GM21367 (cell line): ENCODE data around the gene GRIN1.
"Not testable (repeated sequence)": the region's sequence is repeated elsewhere in the genome, so short reads cannot be mapped to it uniquely, and the experiment has no call there.

ENCODE experiments used
- ATAC-seq: cut with Tn5 transposase; IDR thresholded peaks from one replicate; pipeline ENCODE4 v1.9.1; 2021; ENCODE audit not compliant: unreplicated experiment

GRIN1 gene

DNA sequence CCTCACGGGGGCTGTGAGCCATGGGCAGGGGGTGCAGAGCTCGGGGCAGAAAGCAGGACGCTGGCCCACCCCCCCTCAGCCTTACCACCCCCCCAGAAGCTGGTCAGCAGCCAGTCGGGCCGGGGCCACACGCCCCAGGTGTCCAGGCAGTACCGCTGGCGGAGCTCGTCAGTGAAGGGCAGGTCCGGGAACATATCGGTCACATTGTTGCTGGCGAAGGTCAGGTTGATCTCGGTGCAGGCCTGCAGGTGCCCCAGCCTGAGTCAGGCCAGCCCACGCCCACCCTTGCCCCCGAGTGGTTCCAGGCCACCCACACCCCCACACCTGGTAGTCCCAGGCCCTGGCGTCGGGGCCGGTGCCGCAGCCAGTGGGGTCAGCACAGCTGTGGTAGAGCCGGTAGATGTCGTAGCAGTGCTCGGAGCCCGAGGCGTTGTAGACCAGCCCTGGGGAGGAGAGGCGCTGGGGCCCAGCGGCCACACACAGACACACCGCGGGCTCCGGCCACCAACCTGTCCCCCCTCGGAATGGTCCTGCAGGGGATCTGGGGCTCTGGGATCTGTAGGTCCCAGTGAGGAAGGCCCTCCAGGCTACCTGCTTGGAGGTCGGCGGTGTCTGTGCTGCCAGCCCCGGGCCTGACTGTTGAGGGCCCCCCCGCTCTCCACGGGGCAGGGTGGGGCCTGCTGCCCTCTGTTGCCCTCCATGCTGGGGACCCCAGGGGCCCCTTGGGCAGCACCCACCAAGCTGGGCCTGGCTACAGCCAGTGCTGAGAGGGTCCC, 27.0 kb upstream of the GRIN1 start:
- no peak for ATAC-seq

DNA sequence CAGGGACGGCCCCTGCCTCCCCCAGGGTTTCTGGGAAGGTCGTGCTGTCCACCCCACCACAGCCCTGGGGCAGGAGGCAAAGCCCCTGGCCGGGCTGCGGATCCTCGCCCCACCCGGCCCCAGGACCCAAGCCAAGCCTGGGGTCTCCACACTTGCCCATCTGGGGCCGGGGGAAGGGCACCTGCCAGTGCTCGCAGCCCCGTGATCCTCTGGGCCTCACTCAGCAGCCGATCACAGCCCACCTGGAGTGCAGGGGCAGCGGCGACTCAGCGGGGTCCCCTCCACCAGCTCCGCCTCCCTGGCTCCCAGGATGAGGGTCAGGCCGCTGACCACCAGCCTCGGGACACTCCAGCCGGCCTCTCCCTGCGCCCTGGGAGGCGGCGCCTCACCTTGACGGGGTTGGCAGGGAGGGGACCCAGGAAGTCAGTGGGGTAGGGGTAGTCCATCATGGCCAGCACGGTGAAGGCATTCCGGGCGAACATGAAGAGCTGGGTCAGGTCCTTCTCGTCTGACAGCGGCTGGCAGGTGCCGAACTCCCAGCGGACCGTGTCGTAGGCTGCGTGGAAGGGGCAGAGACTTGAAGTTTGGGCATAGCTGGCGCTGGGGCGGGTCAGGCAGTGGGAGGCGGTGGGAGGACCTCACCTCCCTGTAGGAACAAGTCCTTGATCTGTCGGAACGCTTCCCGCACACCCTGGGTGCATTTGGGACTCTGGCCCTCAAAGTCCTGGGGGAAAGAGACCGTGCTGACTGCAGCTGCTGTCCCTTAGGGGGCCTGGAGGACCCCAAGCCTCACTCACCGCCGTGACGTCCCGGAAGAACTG, 26.2 kb upstream of the GRIN1 start:
- ATAC-seq: no peak

GRCh38 chr9:137113385-137114159, 25.4 kb upstream of the GRIN1 start:
- ATAC-seq: no peak

DNA sequence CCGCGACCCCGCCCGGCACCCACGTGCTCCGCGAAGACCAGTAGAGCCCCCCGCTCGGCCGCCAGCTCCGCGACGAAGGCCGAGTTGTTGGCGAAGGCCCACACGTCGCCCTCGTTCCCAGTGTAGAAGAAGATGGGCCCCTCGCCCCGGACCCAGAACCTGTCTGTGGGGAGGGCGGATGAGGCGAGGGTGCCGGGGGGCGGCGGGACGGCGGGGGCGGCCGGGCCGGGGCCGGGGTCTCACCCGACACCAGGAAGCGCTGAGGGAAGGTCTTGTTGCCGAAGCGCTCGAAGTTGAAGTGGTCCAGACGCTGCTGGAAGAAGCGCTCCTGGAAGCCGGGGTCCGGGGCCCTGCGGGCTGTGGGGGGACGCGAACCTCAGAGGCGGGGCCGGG, 24.7 kb upstream of the GRIN1 start:
- ATAC-seq: no peak

DNA sequence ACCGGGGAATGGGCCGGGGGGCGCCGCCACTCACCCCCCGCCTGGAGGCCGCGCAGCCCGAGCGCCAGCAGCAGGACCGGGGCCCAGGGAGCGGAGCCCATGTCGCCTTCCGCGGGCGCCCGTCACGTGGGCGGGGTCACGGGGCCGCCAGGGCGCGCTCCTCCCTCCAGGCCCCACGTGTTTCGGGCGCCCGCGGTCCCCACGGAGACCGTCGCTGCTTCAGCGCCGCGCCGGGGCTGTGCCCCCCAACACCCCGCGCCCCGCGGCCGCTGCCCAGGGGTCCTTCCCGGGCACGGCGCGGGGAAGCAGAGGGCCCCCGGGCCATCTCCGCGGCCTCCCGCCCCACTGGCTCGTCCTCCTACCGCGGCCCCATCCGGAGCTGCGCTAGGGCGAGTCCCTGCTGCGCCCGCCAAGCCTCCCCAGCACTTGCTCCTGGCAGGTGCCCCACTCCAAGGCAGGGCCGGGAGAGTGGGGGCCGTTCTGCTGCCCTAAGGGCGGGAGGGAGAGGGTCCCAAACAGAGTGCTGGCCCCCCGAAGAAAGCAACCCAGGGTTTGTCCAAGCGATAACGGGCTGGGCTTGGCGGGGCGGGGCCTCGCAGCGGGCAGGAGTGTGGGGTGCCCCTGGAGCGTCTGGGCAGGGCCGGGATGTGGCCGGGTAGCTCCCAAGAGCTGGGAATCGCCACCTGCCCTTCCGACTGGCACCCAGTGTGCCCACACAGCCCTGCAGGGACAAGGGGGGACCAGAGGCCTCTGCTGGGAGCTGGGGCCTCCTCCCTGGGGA, 24.2 kb upstream of the GRIN1 start, which contains the start of gene DPP7:
Gene DPP7 (minus strand): TSS at position 121 of the 781 bp plus-strand sequence. CDS start 20 bp downstream, at position 101.
- peak; percentile 48 for ATAC-seq

DNA sequence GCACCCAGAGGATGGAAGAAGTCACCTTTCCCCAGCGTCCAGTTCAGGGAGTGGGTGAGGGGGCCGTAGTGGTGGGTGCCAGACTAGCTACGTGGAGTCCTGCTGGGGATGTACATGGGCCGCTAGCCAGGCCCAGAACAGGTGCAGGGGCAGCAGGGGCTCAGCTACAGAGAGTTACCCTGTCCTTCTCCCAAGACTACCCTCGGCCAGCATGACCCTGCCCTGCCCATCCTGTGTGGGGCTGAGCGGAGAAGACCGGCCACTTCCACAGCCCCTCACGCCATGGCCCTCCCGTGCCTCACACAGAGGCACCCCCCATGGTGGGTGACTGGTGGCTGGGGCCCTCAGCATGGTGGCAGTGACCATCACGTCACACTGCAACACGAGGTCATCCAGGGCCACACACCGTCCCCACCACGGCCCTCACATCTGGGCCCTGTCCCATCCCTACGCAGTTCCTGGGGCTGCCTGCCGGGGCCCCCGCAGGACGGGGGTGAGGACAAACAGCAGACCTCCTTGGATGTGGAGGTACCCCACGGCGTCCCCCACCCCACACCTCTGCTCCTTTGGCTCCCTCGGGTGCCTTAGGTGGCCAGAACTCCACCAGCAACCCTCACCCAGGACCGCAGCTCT, 23.4 kb upstream of the GRIN1 start:
- ATAC-seq: no peak

GRCh38 chr9:137116027-137116507, 22.9 kb upstream of the GRIN1 start:
- no peak for ATAC-seq

DNA sequence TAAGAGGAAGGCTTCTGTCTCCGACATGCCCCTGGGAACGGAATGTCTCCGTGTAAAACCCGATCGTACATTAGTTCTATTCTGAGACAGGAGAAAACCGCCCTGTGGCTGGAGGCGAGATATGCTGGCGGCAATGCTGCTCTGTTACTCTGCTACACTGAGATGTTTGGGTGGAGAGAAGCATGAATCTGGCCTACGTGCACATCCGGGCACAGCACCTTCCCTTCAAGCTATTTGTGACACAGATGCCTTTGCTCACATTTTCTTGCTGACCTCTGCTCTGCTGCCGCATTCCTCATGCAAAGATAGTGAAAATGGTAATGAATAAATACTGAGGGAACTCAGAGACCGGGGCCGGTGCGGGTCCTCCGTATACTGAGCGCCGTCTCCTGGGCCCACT, 22.2 kb upstream of the GRIN1 start:
- ATAC-seq: no peak

- ATAC-seq: no peak
These were observed 21.7 kb upstream of the GRIN1 start for GRCh38 chr9:137117269-137117731.

- not testable (repeated sequence) for ATAC-seq
These were observed 20.8 kb upstream of the GRIN1 start for GRCh38 chr9:137118092-137118603.

- ATAC-seq: not testable (repeated sequence)
These were observed 16.8 kb upstream of the GRIN1 start for GRCh38 chr9:137121927-137122795.

- not testable (repeated sequence) for ATAC-seq
These were observed 16.0 kb upstream of the GRIN1 start for GRCh38 chr9:137122796-137123467.

DNA sequence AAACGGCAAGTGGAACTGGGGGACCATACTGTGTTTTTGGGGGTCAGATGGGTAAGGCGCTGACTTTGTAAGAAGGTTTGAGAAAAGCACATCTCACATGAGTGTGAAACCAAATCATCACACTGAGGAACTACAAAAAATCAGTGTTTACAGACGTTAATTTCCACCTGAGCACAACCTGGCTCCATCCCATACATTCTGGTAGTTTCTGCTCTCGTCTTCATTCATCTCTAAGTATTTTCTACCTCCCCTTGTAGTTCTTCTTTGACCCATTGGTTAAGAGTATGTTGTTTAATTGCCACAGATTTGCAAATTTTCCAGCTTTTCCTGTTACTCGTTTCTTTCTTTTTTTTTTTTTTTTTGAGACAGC, 15.5 kb upstream of the GRIN1 start:
- ATAC-seq: no peak

- ATAC-seq: not testable (repeated sequence)
These were observed 14.9 kb upstream of the GRIN1 start for GRCh38 chr9:137123952-137124462.

GRCh38 chr9:137126786-137127185, 12.2 kb upstream of the GRIN1 start:
- no peak for ATAC-seq

DNA sequence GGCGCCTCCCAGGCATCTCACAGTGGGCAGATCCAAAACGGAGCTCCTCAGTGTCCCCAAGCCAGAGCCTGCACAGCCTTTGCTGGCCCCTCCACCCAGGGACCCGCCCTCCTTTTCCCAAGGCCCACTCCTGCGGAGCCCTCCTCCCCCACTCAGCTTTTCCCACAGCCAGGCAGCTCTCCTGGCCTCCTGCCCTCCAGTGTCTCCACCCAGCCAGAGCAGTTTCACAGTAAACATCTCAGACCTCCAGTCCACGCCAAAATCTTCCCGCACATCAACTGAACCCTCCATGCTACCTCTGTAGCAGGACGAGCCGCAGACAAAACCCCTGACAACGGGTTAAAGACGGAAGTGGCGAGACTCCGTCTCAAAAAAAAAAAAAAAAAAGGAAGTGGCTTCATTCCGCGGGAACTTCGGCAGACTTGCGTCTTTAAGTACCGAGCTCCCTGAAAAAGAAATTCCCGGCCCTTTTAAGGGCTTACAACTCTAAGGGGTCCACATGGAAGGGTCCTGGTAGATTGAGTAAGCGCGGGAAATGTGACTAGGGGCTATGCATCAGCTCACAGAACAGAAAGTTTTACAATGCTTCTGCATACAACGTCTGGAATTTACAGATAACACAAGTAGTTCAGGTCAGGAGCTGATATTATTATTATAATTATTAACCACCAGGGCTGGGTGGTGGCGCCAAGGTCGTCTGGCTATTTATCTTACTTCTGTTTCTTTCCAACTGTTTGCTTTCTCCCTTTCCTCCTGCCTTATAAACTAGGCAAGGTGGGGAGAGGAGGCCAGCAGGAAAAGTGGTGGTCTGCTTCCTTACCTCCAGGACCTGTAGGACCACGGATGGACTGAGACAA, 11.4 kb upstream of the GRIN1 start:
- no peak for ATAC-seq
